ENCODE results near the gene RAET1L.

DNA sequence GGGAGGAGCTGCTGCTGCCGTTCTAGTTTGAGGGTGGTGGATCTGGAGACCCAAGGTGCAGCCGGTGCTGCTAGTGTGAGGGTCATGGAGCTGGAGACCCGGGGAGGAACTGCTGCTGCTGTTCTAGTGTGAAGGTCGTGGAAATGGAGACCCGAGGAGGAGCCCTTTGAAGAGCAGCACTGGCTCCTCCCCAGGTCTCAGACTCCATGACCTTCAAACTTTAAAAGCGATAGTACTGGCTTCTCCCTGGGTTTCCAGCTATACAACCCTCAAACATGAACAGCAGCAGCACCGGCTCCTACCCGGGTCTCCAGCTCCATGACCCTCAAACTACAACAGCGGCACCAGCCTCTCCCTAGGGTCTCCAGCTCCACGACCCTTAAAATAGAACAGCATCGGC lies 28.1 kb upstream of the RAET1L start:
- TF ChIP-seq, protein P1, sequence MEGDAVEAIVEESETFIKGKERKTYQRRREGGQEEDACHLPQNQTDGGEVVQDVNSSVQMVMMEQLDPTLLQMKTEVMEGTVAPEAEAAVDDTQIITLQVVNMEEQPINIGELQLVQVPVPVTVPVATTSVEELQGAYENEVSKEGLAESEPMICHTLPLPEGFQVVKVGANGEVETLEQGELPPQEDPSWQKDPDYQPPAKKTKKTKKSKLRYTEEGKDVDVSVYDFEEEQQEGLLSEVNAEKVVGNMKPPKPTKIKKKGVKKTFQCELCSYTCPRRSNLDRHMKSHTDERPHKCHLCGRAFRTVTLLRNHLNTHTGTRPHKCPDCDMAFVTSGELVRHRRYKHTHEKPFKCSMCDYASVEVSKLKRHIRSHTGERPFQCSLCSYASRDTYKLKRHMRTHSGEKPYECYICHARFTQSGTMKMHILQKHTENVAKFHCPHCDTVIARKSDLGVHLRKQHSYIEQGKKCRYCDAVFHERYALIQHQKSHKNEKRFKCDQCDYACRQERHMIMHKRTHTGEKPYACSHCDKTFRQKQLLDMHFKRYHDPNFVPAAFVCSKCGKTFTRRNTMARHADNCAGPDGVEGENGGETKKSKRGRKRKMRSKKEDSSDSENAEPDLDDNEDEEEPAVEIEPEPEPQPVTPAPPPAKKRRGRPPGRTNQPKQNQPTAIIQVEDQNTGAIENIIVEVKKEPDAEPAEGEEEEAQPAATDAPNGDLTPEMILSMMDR (conservative IDR thresholded peaks at IDR 0.05; ENCODE audit: low read depth in 2 of 2) = no peak
- TF ChIP-seq, protein P2, sequence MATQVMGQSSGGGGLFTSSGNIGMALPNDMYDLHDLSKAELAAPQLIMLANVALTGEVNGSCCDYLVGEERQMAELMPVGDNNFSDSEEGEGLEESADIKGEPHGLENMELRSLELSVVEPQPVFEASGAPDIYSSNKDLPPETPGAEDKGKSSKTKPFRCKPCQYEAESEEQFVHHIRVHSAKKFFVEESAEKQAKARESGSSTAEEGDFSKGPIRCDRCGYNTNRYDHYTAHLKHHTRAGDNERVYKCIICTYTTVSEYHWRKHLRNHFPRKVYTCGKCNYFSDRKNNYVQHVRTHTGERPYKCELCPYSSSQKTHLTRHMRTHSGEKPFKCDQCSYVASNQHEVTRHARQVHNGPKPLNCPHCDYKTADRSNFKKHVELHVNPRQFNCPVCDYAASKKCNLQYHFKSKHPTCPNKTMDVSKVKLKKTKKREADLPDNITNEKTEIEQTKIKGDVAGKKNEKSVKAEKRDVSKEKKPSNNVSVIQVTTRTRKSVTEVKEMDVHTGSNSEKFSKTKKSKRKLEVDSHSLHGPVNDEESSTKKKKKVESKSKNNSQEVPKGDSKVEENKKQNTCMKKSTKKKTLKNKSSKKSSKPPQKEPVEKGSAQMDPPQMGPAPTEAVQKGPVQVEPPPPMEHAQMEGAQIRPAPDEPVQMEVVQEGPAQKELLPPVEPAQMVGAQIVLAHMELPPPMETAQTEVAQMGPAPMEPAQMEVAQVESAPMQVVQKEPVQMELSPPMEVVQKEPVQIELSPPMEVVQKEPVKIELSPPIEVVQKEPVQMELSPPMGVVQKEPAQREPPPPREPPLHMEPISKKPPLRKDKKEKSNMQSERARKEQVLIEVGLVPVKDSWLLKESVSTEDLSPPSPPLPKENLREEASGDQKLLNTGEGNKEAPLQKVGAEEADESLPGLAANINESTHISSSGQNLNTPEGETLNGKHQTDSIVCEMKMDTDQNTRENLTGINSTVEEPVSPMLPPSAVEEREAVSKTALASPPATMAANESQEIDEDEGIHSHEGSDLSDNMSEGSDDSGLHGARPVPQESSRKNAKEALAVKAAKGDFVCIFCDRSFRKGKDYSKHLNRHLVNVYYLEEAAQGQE (IDR thresholded peaks at IDR 0.05; ENCODE audit: unreplicated experiment) = no peak
- TF ChIP-seq POLR2AphosphoS5 (IDR thresholded peaks at IDR 0.05; ENCODE audit: low read depth) (no peak), CREB1 (CRISPR knock-in tag; IDR thresholded peaks at IDR 0.05; ENCODE audit: low read depth) (no peak), EZH2 (IDR thresholded peaks at IDR 0.05; ENCODE audit: low read depth, unreplicated experiment) (no peak), JUNB (IDR thresholded peaks at IDR 0.05; ENCODE audit: unreplicated experiment) (no peak), EZH2phosphoT487 (IDR thresholded peaks at IDR 0.05; ENCODE audit: unreplicated experiment) (no peak), ZNF331 (CRISPR knock-in tag; IDR thresholded peaks at IDR 0.05; ENCODE audit: low read depth) (no peak), ZNF114 (CRISPR knock-in tag; IDR thresholded peaks at IDR 0.05) (no peak), STAT1 (IDR thresholded peaks at IDR 0.05; ENCODE audit: unreplicated experiment) (no peak), NANOG (IDR thresholded peaks at IDR 0.05; ENCODE audit: borderline replicate concordance) (no peak)
- TF ChIP-seq, protein P3, sequence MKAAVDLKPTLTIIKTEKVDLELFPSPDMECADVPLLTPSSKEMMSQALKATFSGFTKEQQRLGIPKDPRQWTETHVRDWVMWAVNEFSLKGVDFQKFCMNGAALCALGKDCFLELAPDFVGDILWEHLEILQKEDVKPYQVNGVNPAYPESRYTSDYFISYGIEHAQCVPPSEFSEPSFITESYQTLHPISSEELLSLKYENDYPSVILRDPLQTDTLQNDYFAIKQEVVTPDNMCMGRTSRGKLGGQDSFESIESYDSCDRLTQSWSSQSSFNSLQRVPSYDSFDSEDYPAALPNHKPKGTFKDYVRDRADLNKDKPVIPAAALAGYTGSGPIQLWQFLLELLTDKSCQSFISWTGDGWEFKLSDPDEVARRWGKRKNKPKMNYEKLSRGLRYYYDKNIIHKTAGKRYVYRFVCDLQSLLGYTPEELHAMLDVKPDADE (IDR thresholded peaks at IDR 0.05) = no peak

Measured in GM23338 (cell line).